ENCODE measurements around the gene KMT2C. TPM values are rescaled to one million over a fixed set of nuclear protein-coding genes. Genes with fewer than 3 reads are reported as not detected.

Gene KMT2C
- total RNA-seq, 1 donor: 36.2 TPM

DNA sequence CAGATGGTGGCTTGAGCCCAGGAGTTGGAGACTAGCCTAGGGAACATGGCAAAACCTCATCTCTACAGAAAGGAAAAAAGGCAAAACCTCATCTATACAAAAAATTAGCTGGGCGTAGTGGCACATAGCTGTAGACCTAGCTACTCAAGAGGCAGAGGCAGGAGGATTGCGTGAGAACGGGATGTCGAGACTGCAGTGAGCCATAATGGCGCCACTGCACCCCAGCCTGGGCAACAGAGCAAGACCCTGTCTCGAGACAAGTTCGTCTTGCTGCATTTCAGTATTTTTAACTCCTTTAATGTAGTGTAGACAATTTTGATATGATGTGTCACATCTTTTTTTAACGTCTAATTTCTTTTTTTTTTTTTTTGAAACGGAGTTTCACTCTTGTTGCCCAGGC is 31.4 kb upstream of the KMT2C start:
- Histone ChIP-seq H3K9me3 (ENCODE audit: low read depth, low read length) (no peaks in the 10 kb centered on the region), H3K27me3 (ENCODE audit: insufficient read depth, low read length) (no peaks in the 10 kb centered on the region), H3K4me3 (ENCODE audit: insufficient read depth, low read length) (no peak overlapping the region), H3K36me3 (ENCODE audit: insufficient read depth, low read length) (no peaks in the 10 kb centered on the region), H2AFZ (ENCODE audit: low read length) (no peak overlapping the region), H4K20me1 (ENCODE audit: insufficient read depth, low read length) (no peaks in the 10 kb centered on the region), H3K4me1 (ENCODE audit: insufficient read depth, low read length) (peaks cover 6% of the 10 kb centered on the region), H3K4me2 (ENCODE audit: insufficient read depth, low read length) (no peak overlapping the region), H3K27ac (ENCODE audit: low read depth, low read length) (no peak overlapping the region), H3K79me2 (ENCODE audit: insufficient read depth, low read length) (no peaks in the 10 kb centered on the region)
- DNase-seq (ENCODE audit: insufficient read length, low spot score, missing footprints): peak; percentile 55
- TF ChIP-seq, protein P1, sequence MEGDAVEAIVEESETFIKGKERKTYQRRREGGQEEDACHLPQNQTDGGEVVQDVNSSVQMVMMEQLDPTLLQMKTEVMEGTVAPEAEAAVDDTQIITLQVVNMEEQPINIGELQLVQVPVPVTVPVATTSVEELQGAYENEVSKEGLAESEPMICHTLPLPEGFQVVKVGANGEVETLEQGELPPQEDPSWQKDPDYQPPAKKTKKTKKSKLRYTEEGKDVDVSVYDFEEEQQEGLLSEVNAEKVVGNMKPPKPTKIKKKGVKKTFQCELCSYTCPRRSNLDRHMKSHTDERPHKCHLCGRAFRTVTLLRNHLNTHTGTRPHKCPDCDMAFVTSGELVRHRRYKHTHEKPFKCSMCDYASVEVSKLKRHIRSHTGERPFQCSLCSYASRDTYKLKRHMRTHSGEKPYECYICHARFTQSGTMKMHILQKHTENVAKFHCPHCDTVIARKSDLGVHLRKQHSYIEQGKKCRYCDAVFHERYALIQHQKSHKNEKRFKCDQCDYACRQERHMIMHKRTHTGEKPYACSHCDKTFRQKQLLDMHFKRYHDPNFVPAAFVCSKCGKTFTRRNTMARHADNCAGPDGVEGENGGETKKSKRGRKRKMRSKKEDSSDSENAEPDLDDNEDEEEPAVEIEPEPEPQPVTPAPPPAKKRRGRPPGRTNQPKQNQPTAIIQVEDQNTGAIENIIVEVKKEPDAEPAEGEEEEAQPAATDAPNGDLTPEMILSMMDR (IDR thresholded peaks at IDR 0.05; ENCODE audit: extremely low read depth, low read depth, low read length): no peak

DNA sequence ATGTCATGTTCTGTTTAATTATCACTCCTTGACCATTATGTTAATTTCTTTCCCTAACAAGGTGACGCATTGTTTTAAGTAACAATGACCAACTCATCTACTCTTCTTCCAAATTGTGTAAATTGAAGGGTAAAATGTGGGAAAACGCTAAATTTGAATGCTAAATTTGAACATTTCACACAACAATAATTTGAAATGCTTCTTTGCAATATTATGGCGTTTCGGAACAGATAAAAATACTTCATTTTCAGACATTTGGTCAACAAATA is 29.2 kb upstream of the KMT2C start:
- peak overlapping the region; percentile 90 for H2AFZ ChIP-seq (ENCODE audit: low read length)
- H4K20me1 ChIP-seq (ENCODE audit: insufficient read depth, low read length): no peaks in the 10 kb centered on the region
- H3K4me3 ChIP-seq (ENCODE audit: insufficient read depth, low read length): peak overlapping the region; percentile 82
- peak overlapping the region; percentile 74 for H3K27ac ChIP-seq (ENCODE audit: low read depth, low read length)
- H3K27me3 ChIP-seq (ENCODE audit: insufficient read depth, low read length): no peaks in the 10 kb centered on the region
- no peaks in the 10 kb centered on the region for H3K79me2 ChIP-seq (ENCODE audit: insufficient read depth, low read length)
- peaks cover 7% of the 10 kb centered on the region for H3K4me1 ChIP-seq (ENCODE audit: insufficient read depth, low read length)
- TF ChIP-seq, protein P1 (IDR thresholded peaks at IDR 0.05; ENCODE audit: extremely low read depth, low read depth, low read length): no peak
- DNase-seq (ENCODE audit: insufficient read length, low spot score, missing footprints): peak; percentile 64
- peak overlapping the region; percentile 91 for H3K4me2 ChIP-seq (ENCODE audit: insufficient read depth, low read length)
- no peaks in the 10 kb centered on the region for H3K9me3 ChIP-seq (ENCODE audit: low read depth, low read length)
- H3K36me3 ChIP-seq (ENCODE audit: insufficient read depth, low read length): no peaks in the 10 kb centered on the region

DNA sequence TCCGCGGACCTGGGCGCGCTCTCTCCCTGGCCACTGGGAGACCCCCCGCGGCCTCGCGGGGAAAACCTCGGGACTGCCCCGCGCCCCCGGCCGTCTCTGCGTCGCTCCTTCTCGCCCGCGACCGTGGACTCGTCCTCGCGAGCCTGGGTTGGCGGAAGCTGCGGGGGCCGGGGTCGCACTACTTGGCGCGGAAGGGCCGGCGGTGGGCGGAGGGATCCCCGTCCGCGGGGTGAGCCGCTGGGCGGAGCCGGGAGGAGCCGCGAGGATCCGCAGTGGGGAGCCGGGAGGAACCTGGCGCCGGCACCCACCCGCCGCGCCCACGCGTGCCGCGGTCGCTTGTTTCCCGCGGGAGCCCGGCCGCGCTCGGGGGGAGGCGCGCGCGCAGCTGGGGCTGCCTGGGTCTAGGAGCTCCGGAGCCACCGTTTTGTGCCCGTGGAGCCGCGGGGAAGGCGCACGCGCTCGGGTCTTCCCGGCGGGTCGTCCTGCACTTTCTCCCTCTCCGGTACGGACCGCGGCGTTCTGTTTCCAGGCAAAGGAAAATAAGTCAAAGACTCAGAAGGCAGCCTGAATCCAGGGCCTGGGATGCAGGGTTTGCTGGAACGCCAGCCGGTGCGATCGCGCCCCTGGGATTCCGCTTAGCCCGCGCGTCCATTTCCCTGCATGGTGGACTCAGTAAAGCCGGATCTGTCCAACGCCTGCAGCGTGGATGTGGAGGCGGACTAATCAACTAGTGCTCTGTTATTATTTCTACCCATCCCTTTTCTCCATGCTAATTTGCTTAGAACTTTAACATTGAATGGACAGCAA is 28.7 kb upstream of the KMT2C start:
- Histone ChIP-seq H3K9me3 (ENCODE audit: low read depth, low read length) (no peaks in the 10 kb centered on the region), H3K4me1 (ENCODE audit: insufficient read depth, low read length) (peaks cover 11% of the 10 kb centered on the region), H3K27ac (ENCODE audit: low read depth, low read length) (peak overlapping the region; percentile 74), H3K4me3 (ENCODE audit: insufficient read depth, low read length) (peak overlapping the region; percentile 82), H3K36me3 (ENCODE audit: insufficient read depth, low read length) (no peaks in the 10 kb centered on the region), H4K20me1 (ENCODE audit: insufficient read depth, low read length) (no peaks in the 10 kb centered on the region), H2AFZ (ENCODE audit: low read length) (peak overlapping the region; percentile 90), H3K4me2 (ENCODE audit: insufficient read depth, low read length) (peak overlapping the region; percentile 91), H3K27me3 (ENCODE audit: insufficient read depth, low read length) (no peaks in the 10 kb centered on the region), H3K79me2 (ENCODE audit: insufficient read depth, low read length) (no peaks in the 10 kb centered on the region)
- TF ChIP-seq, protein P1 (IDR thresholded peaks at IDR 0.05; ENCODE audit: extremely low read depth, low read depth, low read length): no peak
- DNase-seq (ENCODE audit: insufficient read length, low spot score, missing footprints): peak; percentile 99

DNA sequence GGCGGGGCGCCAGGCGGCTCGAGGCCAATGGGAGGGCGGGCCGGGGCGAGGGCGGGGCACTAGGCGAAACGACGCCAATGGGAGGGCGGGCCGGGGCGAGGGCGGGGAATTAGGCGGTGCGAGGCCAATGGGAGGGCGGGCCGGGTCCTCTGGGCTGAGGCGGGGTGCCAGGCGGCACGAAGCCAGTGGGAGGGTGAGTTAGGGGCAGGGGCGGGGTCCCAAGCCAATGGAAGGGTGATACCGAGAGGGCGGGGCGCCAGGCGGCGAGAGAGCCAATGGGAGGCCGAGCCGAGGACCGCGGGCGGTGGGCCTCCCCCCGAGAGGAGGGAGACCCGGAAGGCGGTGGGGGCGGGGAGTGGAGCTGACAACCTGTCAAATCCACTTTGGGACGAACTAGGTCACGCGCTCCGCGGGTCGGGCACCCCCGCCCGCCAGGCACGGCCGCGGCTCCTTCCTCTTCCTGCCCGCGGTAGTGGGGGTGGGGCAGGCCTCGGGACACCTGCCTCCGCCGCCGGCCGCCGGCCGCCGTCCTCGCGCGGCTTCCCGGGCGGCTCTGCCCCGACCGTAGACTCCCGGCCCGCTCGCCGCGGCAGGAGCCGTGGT is 28.0 kb upstream of the KMT2C start:
- H3K27me3 ChIP-seq (ENCODE audit: insufficient read depth, low read length): no peaks in the 10 kb centered on the region
- no peaks in the 10 kb centered on the region for H3K79me2 ChIP-seq (ENCODE audit: insufficient read depth, low read length)
- H3K4me2 ChIP-seq (ENCODE audit: insufficient read depth, low read length): peak overlapping the region; percentile 95
- H4K20me1 ChIP-seq (ENCODE audit: insufficient read depth, low read length): no peaks in the 10 kb centered on the region
- H3K27ac ChIP-seq (ENCODE audit: low read depth, low read length): peak overlapping the region; percentile 74
- H2AFZ ChIP-seq (ENCODE audit: low read length): peak overlapping the region; percentile 82
- TF ChIP-seq, protein P1 (IDR thresholded peaks at IDR 0.05; ENCODE audit: extremely low read depth, low read depth, low read length): no peak
- H3K9me3 ChIP-seq (ENCODE audit: low read depth, low read length): no peaks in the 10 kb centered on the region
- DNase-seq (ENCODE audit: insufficient read length, low spot score, missing footprints): peak; percentile 100
- H3K36me3 ChIP-seq (ENCODE audit: insufficient read depth, low read length): no peaks in the 10 kb centered on the region
- H3K4me1 ChIP-seq (ENCODE audit: insufficient read depth, low read length): peaks cover 11% of the 10 kb centered on the region
- peak overlapping the region; percentile 87 for H3K4me3 ChIP-seq (ENCODE audit: insufficient read depth, low read length)
